ENCODE measurements around the gene MTOR.

- TF ChIP-seq, protein P1, sequence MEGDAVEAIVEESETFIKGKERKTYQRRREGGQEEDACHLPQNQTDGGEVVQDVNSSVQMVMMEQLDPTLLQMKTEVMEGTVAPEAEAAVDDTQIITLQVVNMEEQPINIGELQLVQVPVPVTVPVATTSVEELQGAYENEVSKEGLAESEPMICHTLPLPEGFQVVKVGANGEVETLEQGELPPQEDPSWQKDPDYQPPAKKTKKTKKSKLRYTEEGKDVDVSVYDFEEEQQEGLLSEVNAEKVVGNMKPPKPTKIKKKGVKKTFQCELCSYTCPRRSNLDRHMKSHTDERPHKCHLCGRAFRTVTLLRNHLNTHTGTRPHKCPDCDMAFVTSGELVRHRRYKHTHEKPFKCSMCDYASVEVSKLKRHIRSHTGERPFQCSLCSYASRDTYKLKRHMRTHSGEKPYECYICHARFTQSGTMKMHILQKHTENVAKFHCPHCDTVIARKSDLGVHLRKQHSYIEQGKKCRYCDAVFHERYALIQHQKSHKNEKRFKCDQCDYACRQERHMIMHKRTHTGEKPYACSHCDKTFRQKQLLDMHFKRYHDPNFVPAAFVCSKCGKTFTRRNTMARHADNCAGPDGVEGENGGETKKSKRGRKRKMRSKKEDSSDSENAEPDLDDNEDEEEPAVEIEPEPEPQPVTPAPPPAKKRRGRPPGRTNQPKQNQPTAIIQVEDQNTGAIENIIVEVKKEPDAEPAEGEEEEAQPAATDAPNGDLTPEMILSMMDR (IDR thresholded peaks at IDR 0.05), result no peak
- no peak for TF ChIP-seq POLR2AphosphoS5 (IDR thresholded peaks at IDR 0.05; ENCODE audit: insufficient read depth in 1 of 2, low read depth in 1 of 2)
Measured at GRCh38 chr1:11273595-11274234, 11.4 kb upstream of the MTOR start.

All from vagina (tissue), 2 donors.